Endothelial cell of umbilical vein (primary cell): ENCODE data around the gene RANBP3L. TPM values are rescaled to one million over a fixed set of nuclear protein-coding genes. Genes with fewer than 3 reads are reported as not detected.

Experiments used
- BruUV-seq: library from RNA; stranded (reverse); fragments of 400-500 nt; replicated peaks from 2 replicates; lab custom pipeline; 2021; lab: Mats Ljungman, UMichigan
- CTCF ChIA-PET: fragments of 300-600, 350-600 bp; sonication (Branson Sonifier 250); formaldehyde crosslinking; loops from one replicate; lab custom pipeline; 2021; ENCODE audit warnings: antibody characterized with exemption, inconsistent platforms; lab: Charles Lee
- POLR2A ChIA-PET: fragments of 300-600, 350-600 bp; sonication (Branson Sonifier 250); formaldehyde crosslinking; loops from one replicate; lab custom pipeline; 2021; ENCODE audit warnings: antibody characterized with exemption, inconsistent platforms; lab: Charles Lee
- DNase-seq: peaks from one replicate; pipeline ENCODE4 v3.0.0-alpha.2; 2011; ENCODE audit warnings: low read depth, low spot score
- FAIRE-seq: peaks from 2 replicates; lab custom pipeline; 2011; peaks lifted over from hg19 to GRCh38; lab: Jason Lieb, UNC
- H2AFZ ChIP-seq: 2 replicates; pipeline ENCODE4 v1.6.0; 2012; ENCODE audit warnings: low read depth, low read length, control low read depth, inconsistent platforms
- H3K27ac ChIP-seq: 2 replicates; pipeline ENCODE4 v1.5.1; 2011; ENCODE audit warnings: low read depth, mild to moderate bottlenecking, control low read depth, low read length, moderate library complexity; ENCODE audit not compliant: insufficient read depth
- H3K27me3 ChIP-seq, 2 experiments: 2 replicates each; pipeline versions ENCODE4 v1.6.0 to v1.6.1; 2011; ENCODE audit warnings: low read length in 2 of 2, mixed read lengths in 1 of 2; ENCODE audit not compliant: control insufficient read depth in 2 of 2, insufficient read depth in 2 of 2
- H3K36me3 ChIP-seq, 2 experiments: 2 replicates in 1 of 2; 3 replicates in 1 of 2; pipeline ENCODE4 v1.5.1; 2011; ENCODE audit warnings: low read length in 2 of 2, mild to moderate bottlenecking in 1 of 2, moderate library complexity in 1 of 2; ENCODE audit not compliant: control insufficient read depth in 2 of 2, insufficient read depth in 2 of 2; ENCODE audit errors: extremely low read depth in 1 of 2
- H3K4me1 ChIP-seq: 3 replicates; pipeline ENCODE4 v1.5.1; 2011; ENCODE audit warnings: mild to moderate bottlenecking, low read length; ENCODE audit not compliant: control insufficient read depth, insufficient read depth; ENCODE audit errors: extremely low read depth
- H3K4me2 ChIP-seq: 2 replicates; pipeline ENCODE4 v1.6.1; 2011; ENCODE audit warnings: low read length, control low read depth, mixed read lengths; ENCODE audit not compliant: insufficient read depth
- H3K4me3 ChIP-seq, 3 experiments: fragments of 200-600 bp in 1 of 3; sonication (generic), shearing (Covaris generic) in 1 of 3; replicated peaks in 1 of 3; 2 replicates each; pipeline ENCODE4 v1.5.1; 2011 to 2016; ENCODE audit warnings: control low read depth in 3 of 3, low read length in 3 of 3, mild to moderate bottlenecking in 2 of 3, inconsistent platforms in 1 of 3, low read depth in 1 of 3, moderate library complexity in 1 of 3; ENCODE audit not compliant: insufficient read depth in 1 of 3
- H3K79me2 ChIP-seq: 2 replicates; pipeline ENCODE4 v1.6.0; 2012; ENCODE audit warnings: low read length, inconsistent platforms; ENCODE audit not compliant: control insufficient read depth, insufficient read depth
- H3K9ac ChIP-seq: replicated peaks from 2 replicates; pipeline ENCODE3; 2011; ENCODE audit warnings: low read length, control low read depth; ENCODE audit not compliant: insufficient read depth; ENCODE audit errors: extremely low read depth
- H3K9me1 ChIP-seq: replicated peaks from 3 replicates; pipeline ENCODE4 v1.6.0; 2011; ENCODE audit warnings: mild to moderate bottlenecking, low read length; ENCODE audit not compliant: control insufficient read depth, insufficient read depth; ENCODE audit errors: extremely low read depth
- H3K9me3 ChIP-seq: replicated peaks from 2 replicates; pipeline ENCODE4 v1.5.1; 2012; ENCODE audit warnings: low read length, inconsistent platforms; ENCODE audit not compliant: control insufficient read depth, insufficient read depth
- H4K20me1 ChIP-seq: replicated peaks from 2 replicates; pipeline ENCODE3; 2011; ENCODE audit warnings: mild to moderate bottlenecking, low read length; ENCODE audit not compliant: control insufficient read depth, insufficient read depth; ENCODE audit errors: extremely low read depth
- CTCF ChIP-seq, 2 donors: IDR thresholded peaks; 1 replicate in 1 of 2; 2 replicates in 1 of 2; pipeline ENCODE4 v1.5.1; 2011; ENCODE audit warnings: low read length in 2 of 2, mild to moderate bottlenecking in 2 of 2, moderate library complexity in 2 of 2, control low read depth in 1 of 2, inconsistent platforms in 1 of 2, low read depth in 1 of 2; ENCODE audit not compliant: insufficient read depth in 1 of 2; ENCODE audit errors: extremely low read depth in 1 of 2
- EZH2 ChIP-seq: IDR thresholded peaks from 2 replicates; pipeline ENCODE4 v1.6.1; 2012; ENCODE audit warnings: borderline replicate concordance, low read depth, mild to moderate bottlenecking, moderate library complexity, low read length, inconsistent platforms; ENCODE audit not compliant: severe bottlenecking
- FOS ChIP-seq: IDR thresholded peaks from 2 replicates; pipeline ENCODE4 v1.6.1; 2011; ENCODE audit warnings: mild to moderate bottlenecking, low read length, moderate library complexity, borderline replicate concordance; ENCODE audit not compliant: insufficient read depth
- GATA2 ChIP-seq: IDR thresholded peaks from 2 replicates; pipeline ENCODE4 v1.7.0; 2011; ENCODE audit warnings: low read depth, mild to moderate bottlenecking, moderate library complexity, mixed read lengths, low read length; ENCODE audit not compliant: insufficient read length, insufficient read depth
- JUN ChIP-seq: IDR thresholded peaks from 2 replicates; pipeline ENCODE4 v1.6.1; 2011; ENCODE audit warnings: borderline replicate concordance, low read depth; ENCODE audit not compliant: insufficient read length, insufficient read depth
- MAX ChIP-seq: IDR thresholded peaks from 2 replicates; pipeline ENCODE4 v1.6.1; 2011; ENCODE audit not compliant: insufficient read depth, insufficient read length
- MYC ChIP-seq: IDR thresholded peaks from one replicate; pipeline ENCODE4 v1.6.1; 2011; ENCODE audit warnings: mild to moderate bottlenecking, low read depth, low read length
- POLR2A ChIP-seq: IDR thresholded peaks from 2 replicates; pipeline ENCODE4 v1.6.1; 2012; ENCODE audit warnings: low read depth, mild to moderate bottlenecking, control low read depth, low read length
- POLR2AphosphoS5 ChIP-seq: IDR thresholded peaks from 2 replicates; pipeline ENCODE4 v1.6.1; 2012; ENCODE audit warnings: low read depth, mild to moderate bottlenecking, control low read depth, low read length, moderate library complexity; ENCODE audit not compliant: insufficient read depth
- dilution Hi-C: fragments of 300-500 bp; cut with MboI; formaldehyde crosslinking; loops from one replicate; pipeline ENCODE4 v1.15.0; 2019; ENCODE audit warnings: low sequenced_read_pairs; ENCODE audit not compliant: extremely low pct_ligation_motif_present
- intact Hi-C: fragments of 100-400 bp; cut with micrococcal nuclease; formaldehyde crosslinking; loops from one replicate; pipeline ENCODE4 v1.10.0; 2022
- polyA plus RNA-seq, 4 experiments: library from polyadenylated mRNA; depleted of rRNA in 3 of 4; stranded (reverse) in 3 of 4; unstranded in 1 of 4; fragments of >200 nt; gene quantifications; 2 replicates each; pipeline versions ENCODE4 v1.2.1 to v1.2.3, GENCODE V29; 2011 to 2012; ENCODE audit warnings: missing spikeins in 1 of 4
- total RNA-seq: library from RNA; stranded (reverse); gene quantifications from 2 replicates; pipeline ENCODE4 v1.2.3, GENCODE V29; 2021

The RANBP3L gene
- total and polyA plus RNA-seq, 2 donors (not counting 3 experiments of a cell fraction or from before 2014, with no cell fraction given), result not detected

- H3K4me3 ChIP-seq, result no peak overlapping the region
- FAIRE-seq (no peak), DNase-seq (no peak)
- CTCF ChIA-PET, result interaction anchor here (1.1 to 7.5 kb wide), 2 partner anchors 18 to 426 kb away, joined by 3 to 113 read pairs; no protein-coding TSS in a partner anchor
- no peaks in the 10 kb centered on the region for H3K79me2 ChIP-seq
- H3K9me1 ChIP-seq, result no peaks in the 10 kb centered on the region
- intact Hi-C loops (loop anchor here (10.0 kb wide), 1 partner anchor 137 kb away; no protein-coding TSS in a partner anchor), dilution Hi-C loops (no loop called here)
- BruUV-seq, result no TSS peak
- no peaks in the 10 kb centered on the region for H4K20me1 ChIP-seq
- no peak overlapping the region for H3K9ac ChIP-seq
- H3K36me3 ChIP-seq, result no peaks in the 10 kb centered on the region
- H3K4me1 ChIP-seq, result no peaks in the 10 kb centered on the region
- no peak for TF ChIP-seq EZH2
- TF ChIP-seq CTCF (IDR thresholded peaks at IDR 0.05; ENCODE audit: extremely low read depth in 1 of 2, insufficient read depth in 1 of 2, low read depth in 1 of 2, low read length in 2 of 2), result no peak
- TF ChIP-seq POLR2AphosphoS5, result no peak
- TF ChIP-seq JUN, result no peak
- no peak for TF ChIP-seq FOS
- TF ChIP-seq MAX, result no peak
- TF ChIP-seq POLR2A, result no peak
- TF ChIP-seq MYC, result no peak
- no peak for TF ChIP-seq GATA2
- no peak overlapping the region for H2AFZ ChIP-seq
- peaks cover 0 to 9% of the 10 kb centered on the region in 2 experiments for H3K27me3 ChIP-seq
- no peaks in the 10 kb centered on the region for H3K9me3 ChIP-seq
- H3K4me2 ChIP-seq, result no peak overlapping the region
- POLR2A ChIA-PET, result no interaction called here
- H3K27ac ChIP-seq, result no peak overlapping the region
Observed at GRCh38 chr5:36267905-36268304, 33.8 kb downstream of the RANBP3L start.
